Islet of Langerhans (tissue), 1 donor: ENCODE data around the gene TTC29.
"Not testable (repeated sequence)": the region's sequence is repeated elsewhere in the genome, so short reads cannot be mapped to it uniquely, and the experiment has no call there.

Source experiments
- FAIRE-seq: peaks from one replicate; lab custom pipeline; 2011; peaks lifted over from hg19 to GRCh38; lab: Jason Lieb, UNC

The TTC29 gene

DNA sequence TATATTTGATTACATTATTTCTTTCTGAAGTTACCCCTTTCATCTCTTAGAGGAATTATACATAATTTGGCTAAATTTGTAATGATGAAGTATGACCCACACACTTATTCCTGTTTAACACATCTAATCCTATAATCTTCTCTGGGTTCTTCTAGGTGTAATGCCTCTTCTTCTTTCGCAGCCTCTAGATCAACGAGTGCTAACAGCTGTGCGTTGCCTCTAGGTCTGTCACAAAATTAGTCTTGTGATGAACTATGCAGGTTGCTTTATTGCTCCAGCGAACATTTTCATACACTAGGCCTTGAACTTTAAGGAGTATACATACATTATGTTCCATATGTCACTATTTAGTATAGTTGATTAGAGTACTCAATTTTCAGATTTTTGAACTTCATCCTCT lies 89.9 kb downstream of the TTC29 start:
- FAIRE-seq: no peak

- no peak for FAIRE-seq
Observed at GRCh38 chr4:146852360-146852759, 93.3 kb downstream of the TTC29 start.

DNA sequence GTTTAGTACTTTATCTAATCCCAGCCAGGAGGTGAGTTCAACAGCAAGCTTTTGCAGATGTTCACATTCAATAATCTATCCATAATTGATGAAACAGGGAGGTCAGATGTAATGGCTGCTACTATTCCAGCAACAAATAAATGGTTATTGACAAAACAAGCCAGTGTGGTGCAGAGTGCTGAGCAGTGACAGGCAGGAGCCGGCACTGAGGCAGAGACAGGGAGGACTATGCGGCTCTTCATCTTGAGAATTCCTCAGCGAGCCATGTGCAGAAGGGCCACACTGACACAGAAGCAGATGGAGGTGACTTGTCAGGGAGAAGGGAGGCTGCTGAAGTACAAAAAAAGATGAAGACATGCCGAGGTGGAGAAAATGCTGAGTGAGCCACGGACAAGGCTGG lies 98.3 kb downstream of the TTC29 start:
- no peak for FAIRE-seq

- FAIRE-seq: no peak
Observed at GRCh38 chr4:146846882-146847281, 98.8 kb downstream of the TTC29 start.

- FAIRE-seq: no peak
Observed at GRCh38 chr4:146844761-146845160, 100.9 kb downstream of the TTC29 start.

DNA sequence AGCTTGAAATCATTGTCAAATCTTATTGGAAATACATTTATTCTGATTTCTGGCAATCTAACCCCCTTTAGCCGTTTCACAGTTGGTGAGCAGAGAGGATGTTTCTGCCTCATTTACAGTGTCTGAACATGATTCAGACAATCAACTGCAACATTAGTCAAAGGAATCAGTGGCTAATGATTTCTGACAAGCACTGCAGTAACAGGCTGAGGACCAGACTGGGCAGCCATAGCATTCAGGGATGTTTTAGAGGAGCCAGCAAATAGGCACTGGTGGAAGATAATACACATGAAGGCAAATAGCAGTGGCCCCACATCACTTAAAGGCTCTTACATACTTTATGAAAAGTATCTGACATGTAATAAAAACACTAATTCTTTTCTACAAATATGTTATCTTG lies 102.8 kb downstream of the TTC29 start:
- no peak for FAIRE-seq

GRCh38 chr4:146840731-146841130 lies 104.9 kb downstream of the TTC29 start:
- no peak for FAIRE-seq

- no peak for FAIRE-seq
Observed at GRCh38 chr4:146835096-146835495, 110.6 kb downstream of the TTC29 start.

DNA sequence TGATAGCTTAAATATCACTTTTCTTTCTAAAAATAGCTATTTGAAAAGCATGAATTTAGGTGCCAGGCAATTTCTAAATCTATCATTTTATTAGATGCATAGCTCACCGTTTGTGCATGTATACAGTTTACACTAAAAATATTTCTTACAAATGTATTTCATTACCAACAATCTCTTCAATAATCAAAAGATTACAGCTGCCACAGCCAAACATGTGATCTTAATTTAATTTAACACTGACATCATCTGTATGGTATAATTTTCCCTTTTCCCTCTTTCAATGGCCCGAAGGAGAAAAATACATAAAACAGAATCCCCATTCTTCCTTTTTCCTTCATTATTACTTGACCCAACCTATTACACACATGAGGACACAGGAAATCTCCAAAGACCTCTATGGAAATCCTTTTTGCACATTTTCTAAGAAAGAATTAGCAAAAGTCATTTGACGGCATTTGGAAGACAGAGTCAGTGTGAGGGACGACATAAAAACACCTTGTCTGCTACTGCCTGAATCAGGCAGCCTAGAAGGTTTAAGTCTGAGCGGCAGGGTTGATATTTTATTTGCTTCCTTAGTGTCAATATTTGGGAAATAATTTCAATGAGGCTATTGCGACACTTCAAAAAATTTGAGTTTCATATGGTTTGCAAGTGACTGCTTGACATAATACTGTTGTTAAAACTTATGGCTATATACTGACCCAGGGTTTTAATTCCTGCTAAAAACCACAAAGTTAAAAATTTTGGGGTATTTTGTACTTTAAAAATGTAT lies 111.2 kb downstream of the TTC29 start:
- FAIRE-seq: no peak

DNA sequence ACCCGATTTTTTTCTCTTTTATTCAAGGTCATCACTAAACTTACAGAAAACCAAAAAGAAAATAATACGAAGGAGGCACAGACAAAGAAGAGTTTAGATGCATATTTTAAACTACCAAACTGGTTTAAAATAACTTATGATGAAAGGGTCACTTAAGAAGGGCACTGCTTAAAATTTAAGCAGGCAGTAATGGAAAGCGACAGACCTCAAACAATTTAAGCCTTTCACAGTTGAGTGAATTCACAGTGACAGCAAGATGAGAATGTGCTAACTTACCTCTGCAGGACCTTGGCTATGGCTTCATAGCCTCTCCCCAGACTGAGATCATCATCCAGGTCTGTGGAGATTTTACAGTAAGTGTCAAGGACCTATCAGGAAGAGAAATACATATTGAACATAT lies 112.1 kb downstream of the TTC29 start:
- FAIRE-seq: no peak

GRCh38 chr4:146822980-146823379 lies 122.7 kb downstream of the TTC29 start:
- not testable (repeated sequence) for FAIRE-seq

DNA sequence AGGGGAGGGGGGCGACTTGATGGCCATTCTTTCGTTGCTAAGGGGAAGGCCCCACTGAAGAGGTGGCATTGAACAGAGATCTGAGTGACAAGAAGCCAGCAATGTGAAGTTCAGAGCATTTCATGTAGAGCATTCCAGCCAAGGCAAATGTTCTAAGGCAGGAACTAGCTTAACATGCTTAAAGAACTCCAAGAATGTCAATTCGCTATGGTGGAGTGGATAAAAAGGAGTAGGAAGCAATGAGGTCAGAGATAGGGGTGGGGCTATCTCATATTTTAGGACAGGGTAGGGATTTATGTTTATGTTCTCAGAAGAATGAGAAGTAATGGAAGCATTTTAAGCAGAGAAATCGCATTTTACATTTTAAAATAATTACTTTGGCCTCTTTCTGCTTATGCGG lies 130.9 kb downstream of the TTC29 start:
- FAIRE-seq: no peak

GRCh38 chr4:146795711-146796110 lies 150.0 kb downstream of the TTC29 start:
- FAIRE-seq: no peak

DNA sequence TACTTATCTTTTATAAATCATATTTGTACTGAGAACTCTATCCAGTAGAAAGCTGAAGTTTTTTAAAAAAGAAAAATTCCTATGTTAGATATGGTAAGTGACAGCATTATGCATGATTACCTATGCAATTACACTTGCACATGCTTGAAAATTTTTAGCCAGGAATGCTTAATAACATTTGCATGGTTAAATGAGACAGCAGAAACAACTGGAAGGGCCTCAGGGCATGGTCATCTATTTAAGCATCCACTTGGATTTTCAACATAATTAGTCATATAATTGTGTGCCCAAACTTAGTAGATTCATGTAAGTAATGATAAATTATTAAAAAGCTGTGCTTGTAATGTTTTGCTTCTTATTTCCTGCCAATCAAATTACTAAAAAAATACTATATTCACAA lies 151.9 kb downstream of the TTC29 start:
- no peak for FAIRE-seq

DNA sequence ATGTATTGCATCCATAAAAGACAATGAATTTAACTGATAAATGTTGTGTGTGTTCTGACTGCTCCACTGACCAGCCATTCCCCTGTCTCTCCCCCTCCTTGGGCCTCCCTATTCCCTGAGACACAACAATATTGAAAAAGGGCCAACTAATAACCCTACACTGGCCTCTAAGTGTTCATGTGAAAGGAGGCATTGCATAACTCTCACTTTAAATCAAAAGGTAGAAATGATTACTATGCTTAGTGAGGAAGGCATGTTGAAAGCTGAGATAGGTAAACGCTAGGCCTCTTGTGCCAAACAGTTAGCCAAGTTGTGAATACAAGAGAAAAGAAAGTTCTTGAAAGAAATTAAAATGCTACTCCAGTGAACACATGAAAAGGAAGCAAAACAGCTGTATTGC lies 154.2 kb downstream of the TTC29 start:
- no peak for FAIRE-seq

GRCh38 chr4:146790515-146790914 lies 155.1 kb downstream of the TTC29 start:
- FAIRE-seq: no peak

DNA sequence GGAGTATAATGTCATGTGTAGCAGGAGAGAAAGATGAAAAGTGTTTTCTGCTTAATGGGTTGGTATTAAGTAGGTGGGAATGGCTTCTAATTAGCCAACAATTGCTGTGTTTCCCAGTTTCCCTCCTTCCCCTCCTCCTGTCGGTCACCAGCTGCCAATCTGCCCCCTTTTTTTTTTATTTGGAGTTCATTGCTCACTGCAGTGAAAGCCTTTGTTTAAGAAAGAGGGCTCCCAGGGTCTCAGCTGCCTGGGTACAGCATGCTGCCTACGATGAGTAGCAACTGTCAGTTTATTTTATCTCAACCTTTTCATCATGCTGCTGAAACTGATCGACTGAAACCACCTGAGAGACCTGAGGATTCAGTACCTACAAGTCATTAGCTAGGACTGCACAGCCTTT lies 157.9 kb downstream of the TTC29 start:
- no peak for FAIRE-seq

DNA sequence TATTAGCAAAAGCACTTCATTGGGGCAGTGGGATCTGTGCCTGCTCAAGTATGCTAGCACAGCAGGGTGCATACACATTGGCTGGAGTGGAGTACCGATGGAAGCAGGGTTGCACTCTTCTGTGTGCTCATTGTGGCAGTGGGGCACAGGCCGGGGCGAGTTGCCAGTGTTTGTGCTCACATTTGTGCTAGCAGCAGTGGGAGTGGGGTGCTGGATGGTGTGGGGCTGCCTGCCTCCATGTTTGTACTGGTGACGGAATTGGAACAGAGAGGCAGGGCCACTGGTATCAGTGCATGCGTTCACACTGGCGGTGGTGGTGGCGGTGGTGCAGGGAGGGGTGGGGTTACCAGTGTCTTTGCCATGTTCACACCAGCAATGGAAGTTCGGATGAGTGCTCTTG lies 169.0 kb downstream of the TTC29 start:
- FAIRE-seq: no peak

DNA sequence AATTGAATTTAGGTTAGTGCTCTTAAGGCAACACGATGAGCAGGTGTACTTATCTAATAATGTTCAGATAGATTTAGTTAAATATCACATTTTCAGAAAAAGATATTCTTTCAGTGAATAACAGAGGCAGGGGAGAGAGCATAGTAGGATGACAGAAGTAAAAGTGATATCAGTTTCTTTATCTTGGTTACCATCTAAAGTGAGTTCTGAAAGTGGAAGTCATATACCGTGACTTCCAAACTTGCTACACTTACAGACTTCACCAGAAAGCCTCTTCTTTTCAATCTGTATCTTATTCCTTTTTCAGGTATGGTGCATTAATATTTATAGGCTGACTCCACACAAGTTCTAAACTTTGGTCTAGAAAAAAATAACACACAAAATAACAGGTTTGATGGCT lies 182.1 kb downstream of the TTC29 start:
- no peak for FAIRE-seq

DNA sequence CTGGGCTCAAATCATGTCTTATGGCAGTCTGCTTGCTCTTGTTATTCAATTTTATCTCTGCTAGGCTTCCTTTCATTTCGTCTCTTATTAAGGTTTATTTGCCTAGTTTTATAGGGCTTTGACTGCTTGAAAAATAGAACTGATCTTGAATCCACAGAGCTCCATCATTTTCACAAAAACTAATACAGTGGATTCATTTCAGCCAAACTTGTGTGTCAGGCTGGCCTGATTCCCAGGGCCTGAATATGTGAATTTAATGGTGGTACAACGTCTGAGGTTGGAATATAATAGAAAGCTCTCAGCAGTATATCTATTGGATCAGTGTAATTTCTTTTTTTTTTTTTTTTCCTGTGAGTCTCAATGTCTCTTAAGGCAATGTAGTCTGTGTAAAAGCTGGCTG lies 183.6 kb downstream of the TTC29 start:
- FAIRE-seq: no peak

GRCh38 chr4:146742416-146742815 lies 203.2 kb downstream of the TTC29 start:
- no peak for FAIRE-seq

DNA sequence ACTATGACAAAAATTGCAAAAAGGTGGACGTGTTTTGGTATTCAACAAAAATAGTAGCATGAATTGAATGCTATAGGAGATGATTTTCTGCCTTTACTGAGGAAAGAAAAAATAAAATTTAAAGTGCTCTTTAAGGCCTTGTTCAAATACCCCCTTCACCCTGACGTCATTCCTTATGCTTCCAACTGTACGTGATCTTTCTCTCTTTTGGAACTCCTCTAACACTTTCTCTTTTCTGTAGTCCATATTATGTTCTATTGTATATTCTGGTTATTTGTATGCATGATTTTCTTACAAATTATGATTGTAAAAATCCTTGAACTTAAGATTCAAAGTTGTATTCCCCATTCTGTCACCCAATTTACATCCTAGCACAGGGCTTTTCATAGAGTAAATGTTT lies 206.5 kb downstream of the TTC29 start:
- FAIRE-seq: no peak

- not testable (repeated sequence) for FAIRE-seq
Observed at GRCh38 chr4:146723519-146723918, 222.1 kb downstream of the TTC29 start.

DNA sequence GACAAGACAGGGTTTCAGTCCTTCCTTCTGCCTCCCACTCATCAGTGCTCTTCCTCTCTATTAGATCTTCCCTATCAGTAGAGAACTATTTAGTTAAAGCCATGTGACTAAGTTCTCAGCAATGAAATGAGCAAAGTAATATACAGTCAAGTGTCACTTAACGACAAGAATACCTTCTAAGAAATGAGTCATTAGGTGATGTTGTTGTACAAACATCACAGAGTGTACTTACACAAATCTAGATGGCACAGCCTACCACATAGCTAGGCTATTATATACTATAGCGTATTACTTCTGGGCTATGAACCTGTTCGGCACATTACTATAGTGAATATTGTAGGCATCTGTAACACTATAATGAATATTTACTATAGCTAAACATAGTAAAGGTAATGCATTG lies 235.7 kb downstream of the TTC29 start:
- no peak for FAIRE-seq

DNA sequence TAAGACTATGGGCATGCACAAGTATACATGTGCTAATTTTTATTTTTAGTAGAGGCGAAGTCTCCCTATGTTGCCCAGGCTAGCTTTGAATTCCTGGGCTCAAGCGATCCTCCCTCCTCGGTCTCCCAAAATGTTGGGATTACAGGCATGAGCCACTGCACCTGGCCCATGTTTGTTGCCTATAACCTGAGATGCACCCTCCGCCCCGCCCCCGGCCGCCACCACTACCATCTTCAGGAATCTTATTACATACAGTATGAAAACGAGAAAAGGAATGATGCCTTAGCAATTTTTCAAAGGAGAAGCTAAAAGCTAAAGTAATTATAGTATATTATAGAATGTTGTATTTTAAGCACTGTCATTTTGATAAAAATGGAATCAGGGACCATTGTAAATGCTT lies 245.8 kb downstream of the TTC29 start:
- no peak for FAIRE-seq
